Mesodermal cell (in vitro differentiated cells): Measurements from ENCODE around the gene AGAP1.
A peak's percentile ranks its signal among the peaks of the same experiment; 100 is the strongest.

ENCODE experiments used
- H3K27ac ChIP-seq: 2 replicates; pipeline ENCODE4 v1.7.0; 2013; ENCODE audit warnings: mild to moderate bottlenecking, low read depth, low read length, moderate library complexity; ENCODE audit not compliant: severe bottlenecking
- H3K36me3 ChIP-seq: 2 replicates; pipeline ENCODE4 v1.7.1; 2013; ENCODE audit warnings: mild to moderate bottlenecking, low read length, moderate library complexity; ENCODE audit not compliant: control insufficient read depth, insufficient read depth
- H3K4me1 ChIP-seq: one replicate; pipeline ENCODE4 v1.7.1; 2013; ENCODE audit warnings: mild to moderate bottlenecking, low read length; ENCODE audit not compliant: insufficient read depth, control insufficient read depth, poor library complexity, severe bottlenecking
- H3K4me3 ChIP-seq: 2 replicates; pipeline ENCODE4 v1.7.0; 2013; ENCODE audit warnings: low read length, control low read depth, mild to moderate bottlenecking; ENCODE audit not compliant: insufficient read depth, poor library complexity, severe bottlenecking; ENCODE audit errors: extremely low read depth
- H3K9me3 ChIP-seq: 2 replicates; pipeline ENCODE4 v1.7.1; 2013; ENCODE audit warnings: mild to moderate bottlenecking, low read length, moderate library complexity; ENCODE audit not compliant: control insufficient read depth
- WGBS, 2 experiments: methylation state at CpG; one replicate each; pipeline ENCODE4 v1.1.5; 2013; ENCODE audit warnings: missing lambda C conversion rate in 2 of 2; ENCODE audit not compliant: insufficient coverage in 2 of 2; 5-methylcytosine and 5-hydroxymethylcytosine counted together

AGAP1 gene

GRCh38 chr2:235661167-235661937, 167.5 kb downstream of the AGAP1 start:
- H3K4me1 ChIP-seq, result peaks cover 40% of the 10 kb centered on the region
- H3K36me3 ChIP-seq, result no peaks in the 10 kb centered on the region
- H3K27ac ChIP-seq, result no peak overlapping the region
- WGBS, 2 experiments, result 82 to 89% methylated on average over 14 to 17 of the region's 17 CpGs
- H3K4me3 ChIP-seq, result no peak overlapping the region
- H3K9me3 ChIP-seq, result no peaks in the 10 kb centered on the region

- H3K9me3 ChIP-seq, result no peaks in the 10 kb centered on the region
- peaks cover 40% of the 10 kb centered on the region for H3K4me1 ChIP-seq
- H3K4me3 ChIP-seq, result no peak overlapping the region
- H3K27ac ChIP-seq, result no peak overlapping the region
- no peaks in the 10 kb centered on the region for H3K36me3 ChIP-seq
- WGBS, 2 experiments, result 87 to 100% methylated on average over 1 to 3 of the region's 6 CpGs
Measured at GRCh38 chr2:235661952-235662351, 168.1 kb downstream of the AGAP1 start.

- Histone ChIP-seq H3K36me3 (no peaks in the 10 kb centered on the region), H3K27ac (no peak overlapping the region), H3K9me3 (no peaks in the 10 kb centered on the region), H3K4me3 (no peak overlapping the region), H3K4me1 (peaks cover 26% of the 10 kb centered on the region)
- WGBS, 2 experiments, result 80 to 82% methylated on average over 4 to 9 of the region's 9 CpGs
Measured at GRCh38 chr2:235663875-235664274, 170.0 kb downstream of the AGAP1 start.

GRCh38 chr2:235665661-235666212, 171.9 kb downstream of the AGAP1 start:
- no peaks in the 10 kb centered on the region for H3K9me3 ChIP-seq
- no peak overlapping the region for H3K27ac ChIP-seq
- 58 to 68% methylated on average over 8 to 9 of the region's 13 CpGs for WGBS, 2 experiments
- peaks cover 9% of the 10 kb centered on the region for H3K4me1 ChIP-seq
- H3K36me3 ChIP-seq, result no peaks in the 10 kb centered on the region
- H3K4me3 ChIP-seq, result no peak overlapping the region

GRCh38 chr2:235666213-235666781, 172.5 kb downstream of the AGAP1 start:
- Histone ChIP-seq H3K36me3 (no peaks in the 10 kb centered on the region), H3K4me1 (peaks cover 7% of the 10 kb centered on the region), H3K4me3 (no peak overlapping the region), H3K9me3 (no peaks in the 10 kb centered on the region), H3K27ac (no peak overlapping the region)
- WGBS, 2 experiments, result 14% methylated on average over 4 of the region's 4 CpGs; no CpG with 5 or more reads in 1 of the 2 experiments

- Histone ChIP-seq H3K4me3 (no peak overlapping the region), H3K27ac (no peak overlapping the region), H3K9me3 (no peaks in the 10 kb centered on the region), H3K4me1 (peaks cover 11% of the 10 kb centered on the region), H3K36me3 (no peaks in the 10 kb centered on the region)
- WGBS, 2 experiments, result 92% methylated on average over 2 of the region's 4 CpGs; no CpG with 5 or more reads in 1 of the 2 experiments
Measured at GRCh38 chr2:235668782-235669181, 174.9 kb downstream of the AGAP1 start.

- Histone ChIP-seq H3K27ac (no peak overlapping the region), H3K4me3 (peak overlapping the region; percentile 37), H3K4me1 (peaks cover 12% of the 10 kb centered on the region), H3K9me3 (no peaks in the 10 kb centered on the region), H3K36me3 (no peaks in the 10 kb centered on the region)
- 0 to 1% methylated on average over 38 to 53 of the region's 77 CpGs for WGBS, 2 experiments
Measured at GRCh38 chr2:235669269-235669831, 175.5 kb downstream of the AGAP1 start.

- Histone ChIP-seq H3K36me3 (no peaks in the 10 kb centered on the region), H3K4me3 (peak overlapping the region; percentile 37), H3K27ac (no peak overlapping the region), H3K9me3 (no peaks in the 10 kb centered on the region), H3K4me1 (peaks cover 16% of the 10 kb centered on the region)
- WGBS, 2 experiments, result 0 to 1% methylated on average over 97 to 133 of the region's 148 CpGs
Measured at GRCh38 chr2:235669983-235670962, 176.4 kb downstream of the AGAP1 start.

- H3K4me3 ChIP-seq, result peak overlapping the region; percentile 37
- peaks cover 15% of the 10 kb centered on the region for H3K4me1 ChIP-seq
- WGBS, 2 experiments, result 17 to 18% methylated on average over 49 to 54 of the region's 64 CpGs
- H3K9me3 ChIP-seq, result no peaks in the 10 kb centered on the region
- no peaks in the 10 kb centered on the region for H3K36me3 ChIP-seq
- H3K27ac ChIP-seq, result no peak overlapping the region
Measured at GRCh38 chr2:235670974-235671787, 177.3 kb downstream of the AGAP1 start.
